Hematopoietic multipotent progenitor cell treated with erythropoietin and hydrocortisone succinate and interleukin-3 and kit ligand, for 6 days (in vitro differentiated cells): ENCODE measurements around the gene LRIT1.

ENCODE experiments used
- DNase-seq: peaks from one replicate; pipeline ENCODE4 v3.0.0-alpha.2; 2015

The LRIT1 gene

GRCh38 chr10:84248794-84249193, 7.4 kb upstream of the LRIT1 start:
- DNase-seq: no peak

DNA sequence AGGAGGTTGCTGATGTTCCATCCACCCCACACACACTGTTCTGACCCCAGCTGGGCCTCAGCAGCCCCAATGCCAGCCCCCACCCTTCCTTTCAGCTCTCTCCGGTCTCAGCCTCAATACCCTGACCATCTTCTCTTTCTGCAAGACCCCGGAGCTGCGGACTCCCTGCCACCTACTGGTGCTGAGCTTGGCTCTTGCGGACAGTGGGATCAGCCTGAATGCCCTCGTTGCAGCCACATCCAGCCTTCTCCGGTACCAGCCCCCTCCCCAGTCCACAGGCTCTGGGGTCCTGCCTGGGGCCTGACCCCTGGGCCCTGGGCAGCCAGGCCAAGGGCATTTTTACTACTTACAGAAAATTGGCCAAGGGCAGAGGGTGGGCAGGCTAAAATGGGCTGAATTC, 6.2 kb upstream of the LRIT1 start:
- DNase-seq: no peak

- no peak for DNase-seq
Measured at GRCh38 chr10:84244651-84245270, 3.4 kb upstream of the LRIT1 start, which contains the start of gene RGR. Gene RGR (plus strand): TSS chr10:84245053. CDS start chr10:84245091, 38 bp downstream.

- no peak for DNase-seq
Measured at GRCh38 chr10:84243759-84244158, 2.4 kb upstream of the LRIT1 start.

- DNase-seq: no peak
Measured at GRCh38 chr10:84238909-84239308, 2.4 kb downstream of the LRIT1 start.

DNA sequence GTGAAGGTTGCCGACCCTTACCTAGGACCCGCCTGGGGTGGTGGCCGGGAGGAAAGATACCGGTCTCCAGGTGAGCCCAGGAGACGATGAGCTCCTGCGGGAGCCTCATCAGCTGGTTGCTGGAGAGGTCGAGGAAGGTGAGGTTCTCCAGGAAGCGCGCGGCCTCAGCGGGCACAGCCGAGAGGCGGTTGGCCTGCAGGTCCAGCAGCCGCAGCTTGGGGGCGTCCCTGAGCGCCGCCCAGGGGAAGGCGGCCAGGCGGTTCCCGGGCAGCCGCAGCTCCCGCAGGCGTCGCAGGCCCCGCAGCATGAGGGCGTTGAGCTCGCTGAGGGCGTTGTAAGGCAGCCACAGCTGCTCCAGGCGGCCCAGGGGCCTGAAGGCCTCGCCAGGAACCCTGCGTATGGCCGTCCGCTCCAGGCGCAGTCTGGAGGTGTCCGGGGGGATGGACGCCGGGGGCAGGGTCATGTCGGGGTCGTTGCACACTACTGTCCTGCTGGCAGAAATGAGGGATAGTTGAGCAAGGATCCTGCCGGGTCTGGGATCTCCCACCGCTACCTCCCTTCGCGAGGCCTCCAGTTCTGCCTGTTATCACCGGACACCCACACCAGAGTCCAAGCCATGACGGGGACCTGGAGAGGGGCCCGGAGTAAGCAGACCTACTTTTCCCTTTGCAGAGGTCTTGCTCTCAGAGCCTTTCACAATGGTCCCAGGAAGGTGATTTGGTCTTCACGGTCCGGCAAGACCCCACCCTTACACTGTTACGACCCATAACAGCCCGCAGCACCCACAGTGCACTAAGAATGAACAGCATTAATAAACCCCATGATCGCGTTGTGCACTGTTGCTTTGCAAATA, 3.9 kb downstream of the LRIT1 start:
- DNase-seq: peak; percentile 4

DNA sequence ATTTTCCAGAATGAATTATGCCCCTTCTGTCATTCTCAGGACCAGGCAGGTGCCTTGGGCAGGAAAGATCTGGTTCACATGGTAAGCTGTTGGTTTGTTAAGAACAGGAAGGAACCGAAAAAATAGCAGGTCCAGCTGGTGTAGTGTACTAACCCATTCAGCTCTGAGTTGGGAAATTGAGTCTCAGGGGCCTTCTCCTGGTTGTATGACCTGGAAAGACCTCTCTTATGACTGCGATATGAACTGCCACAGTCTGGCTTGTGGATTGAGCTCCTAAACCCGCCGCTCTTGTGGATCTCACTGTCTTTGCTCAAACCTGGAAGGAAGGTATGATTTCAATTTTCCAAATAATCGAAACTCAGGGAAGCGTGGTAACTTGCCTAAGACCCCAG, 4.5 kb downstream of the LRIT1 start:
- DNase-seq: no peak

DNA sequence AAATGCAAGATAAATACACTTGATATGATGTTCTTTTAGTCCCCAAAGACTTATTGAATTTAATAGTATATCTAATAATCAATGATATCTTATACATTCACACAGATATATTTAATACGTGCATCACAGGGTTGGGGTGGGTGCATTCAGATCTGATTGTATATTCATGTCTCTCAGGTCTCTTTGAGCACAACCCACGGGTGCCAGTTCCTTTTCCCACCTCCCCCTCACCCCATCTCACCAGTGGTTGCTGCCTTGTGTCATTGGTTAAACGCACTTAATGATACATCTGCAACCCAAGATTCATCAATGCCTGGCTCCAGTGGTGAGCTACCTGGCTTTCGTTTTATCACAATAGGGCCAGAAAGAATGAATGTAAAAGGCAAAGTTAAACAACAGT, 6.2 kb downstream of the LRIT1 start:
- no peak for DNase-seq

GRCh38 chr10:84234479-84234878, 6.9 kb downstream of the LRIT1 start:
- DNase-seq: no peak

DNA sequence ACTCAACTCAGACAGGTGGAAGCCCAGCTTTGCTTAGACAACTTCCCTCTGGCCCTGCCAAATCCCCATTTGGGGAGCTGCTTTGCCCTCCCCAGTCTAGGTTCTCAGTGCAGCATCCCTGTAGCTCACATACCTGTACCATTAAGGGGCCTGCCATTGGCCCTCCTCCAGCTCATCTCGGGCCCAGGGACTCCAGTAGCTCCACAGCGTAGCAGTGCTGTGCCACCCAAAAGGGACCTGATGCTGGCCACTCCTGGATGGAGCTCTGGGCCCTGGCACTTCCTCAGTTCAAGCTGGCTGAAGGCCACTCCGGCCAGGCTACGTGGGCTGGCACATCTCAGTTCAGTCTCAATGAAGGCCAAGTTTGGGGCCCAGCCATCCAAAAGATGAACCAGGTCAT, 7.4 kb downstream of the LRIT1 start:
- no peak for DNase-seq

GRCh38 chr10:84232376-84232775, 9.0 kb downstream of the LRIT1 start:
- DNase-seq: no peak

DNA sequence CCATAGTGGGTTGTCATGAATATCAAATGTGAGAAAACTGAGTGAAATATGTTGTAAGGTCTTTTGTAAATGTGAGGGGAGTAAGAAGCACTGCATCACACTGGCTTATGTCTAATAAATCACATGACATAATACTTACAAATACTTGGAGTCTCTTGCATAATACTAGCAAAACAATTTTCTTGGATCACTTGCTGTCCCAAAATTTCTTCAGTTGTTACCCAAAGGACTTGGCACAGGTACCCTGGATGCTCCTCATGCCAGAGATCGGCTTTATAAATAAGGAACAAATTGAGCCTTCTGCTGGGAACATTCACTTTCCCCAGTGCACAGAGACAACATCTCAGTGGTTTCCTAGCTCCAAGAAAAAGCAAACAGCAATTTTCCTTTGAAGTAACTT, 11.0 kb downstream of the LRIT1 start:
- no peak for DNase-seq

DNA sequence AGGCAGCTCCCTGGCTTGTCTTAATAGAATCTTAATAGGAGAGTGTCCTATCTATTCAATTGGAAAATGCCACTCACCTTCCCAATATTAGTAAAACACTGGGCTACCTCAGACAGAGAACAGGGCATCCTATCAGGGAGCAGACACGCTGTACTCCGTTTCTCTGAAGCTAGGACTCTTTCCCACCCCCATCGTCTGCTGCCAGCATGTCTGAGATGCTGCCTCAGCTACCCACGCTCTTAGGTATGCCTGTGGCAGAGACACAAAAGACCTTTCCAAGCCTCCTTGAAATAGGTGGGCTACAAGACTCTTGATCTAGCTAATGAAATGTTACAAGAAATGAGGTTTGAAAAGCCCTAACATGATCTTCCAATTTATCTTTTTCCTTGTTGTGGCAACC, 13.5 kb downstream of the LRIT1 start:
- DNase-seq: no peak

DNA sequence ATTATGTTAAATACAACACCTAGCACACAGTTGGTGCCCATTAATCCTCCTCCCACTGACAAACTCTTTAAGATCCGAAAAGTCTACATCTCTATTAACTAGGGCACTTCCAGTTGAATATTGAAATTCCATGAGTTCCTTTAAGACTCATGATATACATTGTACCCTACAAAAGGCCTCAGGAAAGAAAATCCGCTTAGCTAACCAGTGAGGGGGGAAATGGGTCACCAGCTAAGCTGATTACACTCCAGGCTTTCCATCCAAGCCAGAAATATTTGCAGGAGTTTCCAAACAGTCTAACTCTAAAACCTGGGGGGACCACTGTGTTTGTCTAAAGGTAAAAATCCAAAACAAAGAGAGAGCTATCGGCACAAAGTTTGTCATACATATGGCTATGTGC, 14.7 kb downstream of the LRIT1 start:
- DNase-seq: no peak

DNA sequence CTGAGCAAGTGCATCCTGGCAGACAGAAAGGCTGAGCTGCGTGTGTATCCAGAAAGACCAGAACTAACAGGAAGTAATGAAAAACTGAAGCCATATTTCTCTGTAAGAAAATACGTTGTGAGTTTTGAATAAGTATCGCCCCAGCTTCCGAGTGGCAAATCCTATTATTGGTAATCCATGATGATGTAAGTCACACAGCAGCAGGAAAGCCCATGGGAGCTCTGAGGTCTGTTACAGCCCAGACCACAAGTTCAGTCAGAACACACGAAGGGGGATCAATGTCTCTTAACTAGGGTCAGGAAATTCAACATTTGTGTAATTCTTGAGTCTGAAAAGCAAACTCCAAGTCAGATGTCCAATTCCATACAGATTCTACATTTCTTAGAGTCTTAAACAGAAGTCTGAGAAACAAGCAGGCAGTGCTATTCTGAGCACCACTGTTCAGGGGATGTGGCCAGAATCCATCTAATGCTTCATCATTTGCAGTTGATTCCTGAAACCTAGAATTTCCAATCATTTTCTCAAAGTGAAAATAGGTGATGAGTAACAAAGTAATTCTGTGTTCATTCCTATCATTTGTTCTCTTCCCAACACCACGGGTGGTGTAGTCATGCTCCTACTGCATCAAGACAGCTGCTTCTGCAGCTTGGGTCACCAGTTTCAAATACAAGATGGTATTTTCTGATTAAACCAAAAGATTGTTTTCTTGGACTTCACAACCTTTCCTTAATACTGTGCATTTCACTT, 15.7 kb downstream of the LRIT1 start, which contains the start of gene LRIT2:
TSS of gene LRIT2 (minus strand) at position 118 of the 747 bp plus-strand sequence. CDS start at position 94, 24 bp downstream.
- DNase-seq: no peak

DNA sequence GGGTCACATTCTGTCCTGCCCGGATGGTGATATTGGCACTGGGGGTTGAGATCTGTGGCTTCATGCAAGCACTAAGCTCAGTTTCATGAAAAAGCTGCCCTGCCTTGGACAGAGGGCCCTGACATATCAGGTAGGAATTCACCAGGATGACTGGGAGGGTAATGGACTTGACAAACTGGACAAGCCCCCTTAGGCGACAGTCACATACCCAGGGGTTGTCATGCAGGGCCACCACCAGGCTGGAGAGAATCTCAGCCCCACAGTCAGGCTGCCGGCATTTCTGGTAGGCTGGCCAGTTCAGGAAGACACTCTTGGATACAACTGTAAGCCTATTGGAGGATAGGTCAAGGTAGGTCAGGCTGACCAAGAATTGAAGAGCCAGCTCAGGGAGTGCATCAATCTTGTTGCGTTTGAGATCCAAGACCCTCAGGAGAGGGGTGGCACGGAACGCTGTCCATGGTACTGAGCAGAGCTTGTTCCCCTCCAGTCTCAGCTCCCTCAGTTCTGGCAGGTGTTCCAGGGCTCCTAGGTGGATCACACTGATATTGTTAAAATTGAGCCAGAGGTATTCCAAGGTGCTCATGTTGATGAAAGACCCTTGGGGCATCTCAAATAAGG, 16.8 kb downstream of the LRIT1 start:
- peak; percentile 43 for DNase-seq

DNA sequence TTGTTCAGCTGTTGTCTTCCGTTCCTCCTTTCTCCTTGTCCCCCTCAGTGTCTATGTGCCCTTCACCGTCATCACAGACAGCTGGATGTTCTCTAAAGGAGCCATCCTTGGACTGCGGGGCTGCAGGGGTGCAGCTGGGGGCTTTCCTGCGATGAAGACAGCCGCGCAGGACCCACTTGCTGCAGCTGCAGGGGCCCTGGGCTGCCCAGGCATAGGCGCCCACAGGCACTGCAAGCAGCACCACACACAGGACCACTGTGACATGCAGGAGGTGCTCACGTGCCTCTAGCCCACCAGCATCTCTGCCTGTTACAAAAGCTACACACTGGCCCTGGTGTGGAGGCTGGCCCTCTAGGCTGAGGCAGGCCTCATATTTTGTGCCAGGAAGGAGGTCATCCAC, 19.4 kb downstream of the LRIT1 start:
- DNase-seq: no peak

DNA sequence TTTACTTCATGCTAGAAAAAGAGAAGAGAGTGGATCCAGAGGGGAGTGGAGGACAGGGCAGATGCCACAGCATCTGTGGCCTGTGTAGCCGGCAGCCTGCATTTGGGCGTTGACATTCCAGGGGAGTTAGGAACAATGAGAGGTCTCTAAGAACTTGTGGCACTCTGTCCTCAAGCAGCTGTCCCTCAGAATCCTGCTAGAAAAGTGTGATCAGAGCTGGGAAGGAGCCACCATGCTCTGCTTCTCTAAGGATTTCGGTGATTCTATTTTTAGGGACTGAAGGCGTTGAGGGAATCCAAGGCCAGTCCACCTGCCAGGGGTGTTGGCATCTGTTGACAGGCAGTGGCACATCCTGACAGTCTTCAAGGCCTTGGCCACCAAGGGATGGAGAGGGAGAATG, 23.6 kb downstream of the LRIT1 start:
- no peak for DNase-seq

DNA sequence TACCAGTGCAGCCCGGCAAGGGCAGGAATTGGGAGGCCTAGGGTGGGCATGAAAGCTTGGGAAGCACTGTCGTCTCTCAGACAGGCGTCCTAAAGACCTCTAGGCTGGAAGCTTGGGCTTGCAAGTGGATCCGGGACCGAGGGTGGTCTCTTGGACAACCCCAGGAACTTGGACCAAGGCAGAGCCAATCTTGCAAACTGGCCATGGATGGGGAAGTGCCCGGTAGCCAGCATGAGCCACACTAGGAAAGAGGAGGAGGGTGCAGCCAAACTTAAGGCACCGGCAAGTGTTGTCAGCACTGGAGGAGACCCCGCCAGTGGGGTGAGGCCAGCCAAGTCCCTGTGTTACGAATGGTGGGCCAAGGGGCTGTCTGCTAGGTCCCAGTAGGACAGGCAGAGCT, 24.5 kb downstream of the LRIT1 start:
- no peak for DNase-seq

GRCh38 chr10:84214612-84215235, 26.6 kb downstream of the LRIT1 start:
- peak; percentile 65 for DNase-seq

GRCh38 chr10:84214046-84214572, 27.2 kb downstream of the LRIT1 start:
- DNase-seq: no peak

DNA sequence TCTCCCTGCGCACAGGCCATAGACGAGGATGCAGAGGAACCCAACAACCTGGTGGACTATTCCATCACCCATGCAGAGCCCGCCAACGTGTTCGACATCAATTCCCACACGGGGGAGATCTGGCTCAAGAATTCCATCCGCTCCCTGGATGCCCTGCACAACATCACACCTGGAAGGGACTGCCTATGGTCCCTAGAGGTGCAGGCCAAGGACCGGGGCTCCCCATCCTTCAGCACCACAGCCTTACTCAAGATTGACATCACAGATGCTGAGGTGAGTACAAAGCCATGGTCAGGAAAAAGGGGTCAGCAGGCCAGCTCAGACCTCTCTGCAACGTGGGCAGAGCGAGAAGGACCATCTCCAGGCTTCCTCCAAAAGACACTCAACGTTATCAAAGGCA, 28.3 kb downstream of the LRIT1 start:
- DNase-seq: no peak

- no peak for DNase-seq
Measured at GRCh38 chr10:84212014-84212413, 29.3 kb downstream of the LRIT1 start.
